Fibroblast of gingiva (primary cell): ENCODE data around the gene CASK.
A peak's percentile ranks its signal among the peaks of the same experiment; 100 is the strongest.

Source experiments
- DNase-seq: peaks from one replicate; pipeline ENCODE4 v3.0.0-alpha.2; 2011; ENCODE audit warnings: low read depth

Gene CASK, protein sequence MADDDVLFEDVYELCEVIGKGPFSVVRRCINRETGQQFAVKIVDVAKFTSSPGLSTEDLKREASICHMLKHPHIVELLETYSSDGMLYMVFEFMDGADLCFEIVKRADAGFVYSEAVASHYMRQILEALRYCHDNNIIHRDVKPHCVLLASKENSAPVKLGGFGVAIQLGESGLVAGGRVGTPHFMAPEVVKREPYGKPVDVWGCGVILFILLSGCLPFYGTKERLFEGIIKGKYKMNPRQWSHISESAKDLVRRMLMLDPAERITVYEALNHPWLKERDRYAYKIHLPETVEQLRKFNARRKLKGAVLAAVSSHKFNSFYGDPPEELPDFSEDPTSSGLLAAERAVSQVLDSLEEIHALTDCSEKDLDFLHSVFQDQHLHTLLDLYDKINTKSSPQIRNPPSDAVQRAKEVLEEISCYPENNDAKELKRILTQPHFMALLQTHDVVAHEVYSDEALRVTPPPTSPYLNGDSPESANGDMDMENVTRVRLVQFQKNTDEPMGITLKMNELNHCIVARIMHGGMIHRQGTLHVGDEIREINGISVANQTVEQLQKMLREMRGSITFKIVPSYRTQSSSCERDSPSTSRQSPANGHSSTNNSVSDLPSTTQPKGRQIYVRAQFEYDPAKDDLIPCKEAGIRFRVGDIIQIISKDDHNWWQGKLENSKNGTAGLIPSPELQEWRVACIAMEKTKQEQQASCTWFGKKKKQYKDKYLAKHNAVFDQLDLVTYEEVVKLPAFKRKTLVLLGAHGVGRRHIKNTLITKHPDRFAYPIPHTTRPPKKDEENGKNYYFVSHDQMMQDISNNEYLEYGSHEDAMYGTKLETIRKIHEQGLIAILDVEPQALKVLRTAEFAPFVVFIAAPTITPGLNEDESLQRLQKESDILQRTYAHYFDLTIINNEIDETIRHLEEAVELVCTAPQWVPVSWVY

GRCh38 chrX:41923211-41923977, at the start of gene CASK:
Gene CASK (minus strand): TSS chrX:41923554. CDS start chrX:41922988, 566 bp downstream.
- DNase-seq = peak; percentile 93

GRCh38 chrX:41971346-41971745, 48.0 kb upstream of the CASK start:
- DNase-seq = no peak

DNA sequence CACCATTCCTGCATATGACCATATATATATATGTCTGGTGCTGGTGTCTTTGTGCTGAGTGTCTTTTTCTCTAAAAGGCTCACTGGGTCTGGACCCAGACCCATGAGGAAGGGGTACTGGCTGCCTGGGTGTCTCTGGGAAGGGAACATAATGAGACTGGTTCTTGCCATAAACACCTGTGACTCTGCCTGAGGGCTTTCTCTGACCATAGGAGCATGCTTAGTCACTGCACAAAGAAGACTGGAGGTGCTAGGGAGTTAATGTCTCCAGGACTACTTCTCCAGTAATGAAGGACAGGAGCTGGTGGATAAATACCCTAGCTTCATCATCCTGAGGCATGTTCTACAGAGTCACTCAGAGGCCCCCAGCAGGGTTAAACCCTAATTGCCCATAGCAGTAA, 47.1 kb upstream of the CASK start:
- DNase-seq = no peak

- DNase-seq = no peak
Measured at GRCh38 chrX:41963348-41963747, 40.0 kb upstream of the CASK start.

GRCh38 chrX:41960142-41960541, 36.8 kb upstream of the CASK start:
- no peak for DNase-seq

DNA sequence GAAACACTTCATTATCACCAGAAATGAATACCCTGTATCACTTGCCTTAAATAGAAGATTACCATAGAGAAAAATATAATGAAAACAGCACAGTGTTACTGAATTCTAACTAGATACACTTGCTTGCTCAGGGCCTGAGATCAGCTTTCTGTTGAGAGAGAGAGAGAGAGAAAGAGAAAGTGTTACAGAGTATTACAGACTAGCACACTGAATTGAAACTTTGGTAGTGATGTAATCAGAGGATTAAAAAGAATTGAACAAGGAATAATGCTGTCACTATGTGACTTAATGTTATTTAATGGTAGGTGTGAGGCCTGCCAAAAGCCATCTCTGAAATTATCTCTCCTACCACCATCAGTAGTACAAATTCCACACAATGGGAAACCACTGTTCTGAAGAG, 35.5 kb upstream of the CASK start:
- DNase-seq = no peak

- DNase-seq = no peak
Measured at GRCh38 chrX:41956027-41956426, 32.7 kb upstream of the CASK start.

GRCh38 chrX:41952102-41952501, 28.7 kb upstream of the CASK start:
- DNase-seq = no peak

GRCh38 chrX:41946989-41947612, 23.7 kb upstream of the CASK start:
- no peak for DNase-seq

- no peak for DNase-seq
Measured at GRCh38 chrX:41946235-41946634, 22.9 kb upstream of the CASK start.

GRCh38 chrX:41935832-41936231, 12.5 kb upstream of the CASK start:
- no peak for DNase-seq

DNA sequence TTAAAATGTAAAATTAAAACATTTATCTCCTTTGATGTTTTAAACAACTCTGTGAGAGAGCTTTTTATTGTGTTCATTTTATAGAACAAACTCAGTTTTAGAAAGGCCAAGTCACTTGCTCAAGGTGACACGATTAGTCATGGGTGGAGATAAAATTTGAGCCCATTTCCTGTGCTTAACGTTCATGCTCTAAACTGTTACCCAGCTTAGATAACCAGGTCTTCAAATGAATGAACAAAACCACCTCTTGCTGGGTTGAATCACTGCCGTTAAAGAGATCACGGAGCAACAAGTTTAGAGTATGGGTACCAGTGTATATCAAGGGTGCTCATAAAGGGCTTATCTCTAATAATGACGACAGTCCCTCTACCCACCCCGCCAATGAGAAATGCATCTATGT, 10.2 kb upstream of the CASK start:
- DNase-seq = no peak

DNA sequence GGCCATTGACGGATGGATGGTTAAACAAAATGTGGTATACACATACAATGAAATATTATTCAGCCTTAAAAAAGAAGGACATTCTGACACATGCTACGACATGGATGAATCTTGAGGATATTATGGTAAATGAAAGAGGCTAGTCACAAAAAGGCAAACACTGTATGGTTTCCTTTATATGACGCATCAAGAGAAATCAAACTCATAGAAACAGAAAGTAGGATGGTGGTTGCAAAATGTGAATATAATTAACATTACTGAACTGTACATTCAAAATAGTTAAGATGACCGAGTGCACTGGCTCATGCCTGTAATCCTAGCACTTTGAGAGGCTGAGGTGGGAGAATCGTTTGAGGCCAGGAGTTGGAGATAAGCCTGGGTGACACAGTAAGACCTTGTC, 9.5 kb upstream of the CASK start:
- DNase-seq = no peak

GRCh38 chrX:41931591-41931990, 8.2 kb upstream of the CASK start:
- DNase-seq = no peak

- DNase-seq = no peak
Measured at GRCh38 chrX:41923978-41924683, 777 bp upstream of the CASK start.

- no peak for DNase-seq
Measured at GRCh38 chrX:41922431-41923151, 763 bp downstream of the CASK start.

DNA sequence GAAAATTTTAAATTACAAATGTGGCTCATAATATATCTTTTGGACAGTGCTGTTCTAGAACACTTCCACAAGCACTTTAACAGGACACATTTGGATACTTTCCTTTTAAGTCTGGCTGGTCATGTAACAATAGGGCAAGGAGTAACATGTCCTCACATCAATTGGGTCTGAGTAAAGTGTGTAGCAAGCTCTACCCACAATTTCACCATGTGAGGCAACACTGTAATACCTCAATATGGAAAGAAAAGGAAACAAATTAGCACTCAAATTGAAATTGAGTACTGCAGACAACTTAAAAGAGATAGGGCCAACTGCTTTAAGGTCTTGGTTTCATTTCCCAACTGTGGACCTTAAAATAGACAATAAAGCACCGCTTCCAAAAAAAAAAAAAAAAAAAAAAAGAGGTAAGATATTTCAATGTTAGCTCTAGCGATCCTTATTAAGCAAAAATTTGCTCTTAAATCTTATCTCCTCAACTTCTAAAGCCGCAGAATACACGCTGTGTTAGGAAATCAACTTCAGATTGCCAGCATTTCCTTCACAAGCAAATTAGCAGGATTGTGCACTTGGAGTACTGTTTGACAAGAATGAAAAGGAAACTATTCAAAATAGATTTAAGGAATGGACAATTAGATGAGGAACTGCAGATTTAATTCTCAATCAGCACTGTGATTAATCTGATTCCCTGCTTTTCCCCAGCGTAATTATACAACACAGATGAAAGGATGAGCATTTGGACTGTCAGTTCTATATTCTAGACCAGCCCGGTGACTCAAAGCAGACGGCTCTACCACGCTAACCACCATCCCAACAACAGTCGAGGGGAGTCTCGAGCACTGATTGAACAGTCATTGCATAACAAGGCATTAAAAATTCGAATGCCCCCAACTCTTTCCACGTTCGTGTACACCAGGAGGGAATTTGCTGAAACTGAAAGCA, 1.6 kb downstream of the CASK start:
- DNase-seq = peak; percentile 68

- no peak for DNase-seq
Measured at GRCh38 chrX:41919870-41920269, 3.5 kb downstream of the CASK start.

GRCh38 chrX:41917517-41917916, 5.8 kb downstream of the CASK start:
- no peak for DNase-seq
